HG03097 (cell line): Measurements from ENCODE around the gene UBE2E2.

ENCODE experiments used
- ATAC-seq: cut with Tn5 transposase; IDR thresholded peaks from one replicate; pipeline ENCODE4 v1.9.1; 2021; ENCODE audit not compliant: unreplicated experiment, low FRiP score

The UBE2E2 gene

GRCh38 chr3:23376516-23377248 is 173.6 kb downstream of the UBE2E2 start:
- no peak for ATAC-seq

- ATAC-seq = no peak
Measured at GRCh38 chr3:23377928-23378672, 175.0 kb downstream of the UBE2E2 start.

DNA sequence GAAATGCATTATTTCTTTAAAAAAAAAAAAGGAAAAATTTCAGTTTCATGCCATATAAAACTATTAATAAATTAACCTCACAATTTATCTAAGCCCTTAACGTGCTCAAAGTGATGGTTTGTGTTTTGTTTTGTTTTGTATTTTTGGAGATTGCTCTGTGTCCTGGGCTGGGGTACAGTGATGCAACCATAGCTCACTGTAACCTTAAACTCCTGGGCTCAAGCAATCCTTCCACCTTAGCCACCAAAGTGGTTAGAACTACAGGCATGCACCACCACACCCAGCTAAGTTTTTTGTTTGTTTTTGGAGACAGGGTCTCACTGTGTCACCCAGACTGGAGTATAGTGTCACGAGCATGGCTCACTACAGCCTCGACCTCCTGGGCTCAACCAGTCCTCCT is 180.7 kb downstream of the UBE2E2 start:
- no peak for ATAC-seq

GRCh38 chr3:23385327-23385726 is 182.2 kb downstream of the UBE2E2 start:
- ATAC-seq = no peak

- no peak for ATAC-seq
Measured at GRCh38 chr3:23387286-23387918, 184.3 kb downstream of the UBE2E2 start.

GRCh38 chr3:23389089-23389488 is 186.0 kb downstream of the UBE2E2 start:
- no peak for ATAC-seq

GRCh38 chr3:23389686-23390085 is 186.6 kb downstream of the UBE2E2 start:
- no peak for ATAC-seq

DNA sequence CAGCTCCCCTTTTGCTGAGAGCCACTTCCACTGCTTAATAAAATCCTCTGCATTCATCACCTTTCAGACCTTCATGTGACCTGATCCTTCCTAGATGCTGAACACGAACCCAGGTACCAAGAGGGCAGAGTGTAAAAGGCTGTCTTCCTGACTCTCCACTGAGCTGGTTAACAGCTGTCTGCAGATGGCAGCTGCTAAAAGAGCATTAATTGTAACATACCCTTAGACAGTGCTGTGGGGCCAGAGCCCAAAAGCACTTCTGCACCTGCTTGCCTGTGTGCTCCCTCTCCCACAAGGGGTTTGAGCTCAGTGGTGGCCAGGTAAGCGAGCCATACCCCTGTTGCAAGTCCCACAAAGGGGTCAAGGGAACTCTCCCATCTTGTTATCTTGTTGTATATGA is 187.3 kb downstream of the UBE2E2 start:
- ATAC-seq = no peak

- no peak for ATAC-seq
Measured at GRCh38 chr3:23390989-23391553, 187.9 kb downstream of the UBE2E2 start.

GRCh38 chr3:23395115-23395514 is 192.0 kb downstream of the UBE2E2 start:
- ATAC-seq = no peak

GRCh38 chr3:23396746-23397145 is 193.6 kb downstream of the UBE2E2 start:
- no peak for ATAC-seq

- ATAC-seq = no peak
Measured at GRCh38 chr3:23399221-23399620, 196.1 kb downstream of the UBE2E2 start.

- ATAC-seq = no peak
Measured at GRCh38 chr3:23402728-23403492, 199.8 kb downstream of the UBE2E2 start.

DNA sequence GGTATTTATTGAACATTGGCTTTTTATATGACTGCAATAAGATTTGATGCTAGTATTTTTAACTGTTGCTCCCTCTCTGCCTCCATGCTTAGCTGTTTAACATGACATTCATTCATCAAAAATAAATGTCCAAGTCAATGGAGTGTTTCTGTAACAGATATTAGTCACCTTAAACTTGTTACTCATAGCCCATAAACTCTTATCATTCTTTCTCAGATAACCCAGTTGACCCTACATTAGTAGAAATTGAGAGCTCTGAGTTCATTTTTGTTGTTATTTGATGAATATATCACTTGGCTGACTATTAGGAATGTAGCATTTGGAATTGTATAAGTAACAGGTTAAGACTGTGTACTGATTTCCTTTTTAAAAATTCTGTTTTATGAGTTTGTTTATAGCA is 201.1 kb downstream of the UBE2E2 start:
- ATAC-seq = no peak

GRCh38 chr3:23405081-23405480 is 202.0 kb downstream of the UBE2E2 start:
- ATAC-seq = peak; percentile 66

- ATAC-seq = no peak
Measured at GRCh38 chr3:23406601-23407000, 203.5 kb downstream of the UBE2E2 start.

DNA sequence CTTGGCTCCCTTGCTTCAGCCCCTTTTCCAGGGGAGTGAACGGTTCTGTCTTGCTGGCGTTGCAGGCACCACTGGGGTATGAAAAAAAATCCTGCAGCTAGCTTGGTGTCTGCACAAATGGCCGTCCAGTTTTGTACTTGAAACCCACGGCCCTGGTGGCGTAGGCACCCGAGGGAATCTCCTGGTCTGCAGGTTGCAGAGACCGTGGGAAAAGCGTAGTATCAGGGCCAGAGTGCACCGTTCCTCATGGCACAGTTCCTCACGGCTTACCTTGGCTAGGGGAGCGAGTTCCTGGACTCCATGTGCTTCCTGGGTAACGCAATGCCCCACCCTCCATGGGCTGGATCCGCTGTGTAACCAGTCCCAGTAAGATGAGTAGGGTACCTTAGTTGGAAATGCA is 214.9 kb downstream of the UBE2E2 start:
- ATAC-seq = no peak

GRCh38 chr3:23421811-23422516 is 218.8 kb downstream of the UBE2E2 start:
- ATAC-seq = no peak

GRCh38 chr3:23422517-23422851 is 219.4 kb downstream of the UBE2E2 start:
- ATAC-seq = no peak

GRCh38 chr3:23425410-23425809 is 222.3 kb downstream of the UBE2E2 start:
- no peak for ATAC-seq
